HG03175 (cell line): ENCODE results near the gene TMEM203.
"Not testable (repeated sequence)": the region's sequence is repeated elsewhere in the genome, so short reads cannot be mapped to it uniquely, and the experiment has no call there.

Experiments used
- ATAC-seq: cut with Tn5 transposase; IDR thresholded peaks from one replicate; pipeline ENCODE4 v1.9.1; 2021; ENCODE audit warnings: mild to moderate bottlenecking, moderate library complexity; ENCODE audit not compliant: unreplicated experiment

The TMEM203 gene

DNA sequence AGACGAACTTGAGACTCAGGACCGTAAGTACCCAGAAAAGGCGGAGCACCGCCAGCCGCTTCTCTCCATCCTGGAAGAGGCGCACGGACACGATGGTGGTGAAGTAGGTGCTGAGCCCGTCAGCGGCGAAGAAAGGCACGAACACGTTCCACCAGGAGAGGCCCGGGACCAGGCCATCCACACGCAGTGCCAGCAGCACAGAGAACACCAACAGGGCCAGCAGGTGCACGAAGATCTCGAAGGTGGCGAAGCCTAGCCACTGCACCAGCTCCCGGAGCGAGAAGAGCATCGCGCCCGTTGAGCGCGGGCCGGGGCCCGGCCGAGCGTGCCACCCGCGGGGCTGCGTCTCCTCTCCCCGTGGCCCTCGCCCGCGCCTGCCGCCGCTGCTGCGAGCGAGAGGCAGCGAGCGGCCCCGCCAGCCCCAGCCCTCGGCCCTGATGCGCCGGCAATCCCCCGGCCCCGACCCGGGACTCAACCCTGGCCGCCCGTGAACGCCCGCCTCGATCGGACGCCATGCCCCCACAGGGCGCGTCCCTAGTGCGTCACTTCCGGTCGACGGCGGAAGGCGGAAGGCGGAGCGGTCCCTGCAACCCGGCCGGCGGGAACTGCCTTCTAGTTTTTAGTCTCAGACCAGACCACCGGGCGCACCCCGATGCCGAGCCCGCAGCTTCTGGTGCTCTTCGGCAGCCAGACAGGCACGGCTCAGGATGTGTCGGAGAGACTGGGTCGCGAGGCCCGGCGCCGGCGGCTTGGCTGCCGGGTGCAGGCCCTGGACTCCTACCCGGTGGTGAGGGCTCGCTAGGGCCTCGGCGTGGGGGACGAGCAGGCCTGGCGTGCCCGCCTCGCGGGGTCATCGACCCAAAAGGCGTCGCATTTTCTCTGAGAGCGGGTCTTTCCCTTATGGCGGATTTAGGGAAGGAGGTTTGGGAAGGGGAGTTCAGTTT lies at the start of gene TMEM203, which contains the start of gene NDOR1:
TMEM203 (minus strand) TSS at position 523 of the 944 bp plus-strand sequence; CDS start at position 289, 234 bp downstream.
NDOR1 (plus strand) TSS at position 575 of the 944 bp plus-strand sequence; CDS start at position 653, 78 bp downstream.
- ATAC-seq, result peak; percentile 52

- peak; percentile 77 for ATAC-seq
Observed at GRCh38 chr9:137254624-137255447, 49.4 kb upstream of the TMEM203 start, which contains the start of gene NELFB. TSS of gene NELFB (plus strand) at chr9:137255327.

DNA sequence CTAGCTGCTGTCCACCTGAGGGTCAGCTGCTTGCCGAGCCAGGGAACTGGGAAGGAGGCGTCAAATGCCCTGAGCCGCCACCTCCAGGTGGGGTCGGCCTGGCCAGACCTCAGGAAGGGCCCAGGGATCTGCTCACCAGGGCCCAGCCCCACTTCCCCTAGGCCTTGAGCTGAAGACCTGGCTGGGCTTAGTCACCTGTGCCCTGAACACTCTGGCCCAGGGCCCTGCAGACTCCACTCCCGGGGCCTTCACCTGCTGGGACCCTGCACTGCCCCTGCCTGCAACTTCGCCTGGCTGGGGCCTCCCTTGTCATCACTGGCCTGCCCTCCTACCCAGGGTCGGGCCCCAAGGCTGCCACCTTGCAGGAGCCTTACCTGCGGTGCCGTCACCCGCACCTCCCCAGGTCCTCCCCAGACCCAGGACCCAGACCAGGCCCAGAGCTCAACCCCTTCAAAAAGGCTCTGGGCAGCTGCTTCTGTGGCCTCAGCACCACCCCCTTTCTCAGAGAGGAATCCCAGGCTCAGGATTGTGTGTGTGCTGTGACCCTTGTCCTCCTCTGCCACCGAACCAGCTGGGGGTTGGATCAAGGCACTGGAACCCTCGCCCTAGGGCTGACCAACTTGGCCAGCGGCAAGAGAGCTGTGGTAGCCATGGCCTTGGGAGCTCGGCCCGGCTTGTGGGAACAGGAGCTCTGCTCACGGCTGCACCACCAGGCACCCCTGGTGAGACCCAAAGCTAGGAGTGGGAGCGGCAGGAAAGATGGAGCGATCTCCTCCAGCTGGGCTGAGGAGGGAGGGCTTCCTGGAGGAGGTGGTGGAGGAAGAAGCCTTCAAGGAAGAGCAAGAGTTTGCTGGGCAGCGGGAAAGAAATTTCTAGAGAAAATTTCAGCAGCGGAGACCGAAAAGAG lies 48.5 kb upstream of the TMEM203 start:
- no peak for ATAC-seq

DNA sequence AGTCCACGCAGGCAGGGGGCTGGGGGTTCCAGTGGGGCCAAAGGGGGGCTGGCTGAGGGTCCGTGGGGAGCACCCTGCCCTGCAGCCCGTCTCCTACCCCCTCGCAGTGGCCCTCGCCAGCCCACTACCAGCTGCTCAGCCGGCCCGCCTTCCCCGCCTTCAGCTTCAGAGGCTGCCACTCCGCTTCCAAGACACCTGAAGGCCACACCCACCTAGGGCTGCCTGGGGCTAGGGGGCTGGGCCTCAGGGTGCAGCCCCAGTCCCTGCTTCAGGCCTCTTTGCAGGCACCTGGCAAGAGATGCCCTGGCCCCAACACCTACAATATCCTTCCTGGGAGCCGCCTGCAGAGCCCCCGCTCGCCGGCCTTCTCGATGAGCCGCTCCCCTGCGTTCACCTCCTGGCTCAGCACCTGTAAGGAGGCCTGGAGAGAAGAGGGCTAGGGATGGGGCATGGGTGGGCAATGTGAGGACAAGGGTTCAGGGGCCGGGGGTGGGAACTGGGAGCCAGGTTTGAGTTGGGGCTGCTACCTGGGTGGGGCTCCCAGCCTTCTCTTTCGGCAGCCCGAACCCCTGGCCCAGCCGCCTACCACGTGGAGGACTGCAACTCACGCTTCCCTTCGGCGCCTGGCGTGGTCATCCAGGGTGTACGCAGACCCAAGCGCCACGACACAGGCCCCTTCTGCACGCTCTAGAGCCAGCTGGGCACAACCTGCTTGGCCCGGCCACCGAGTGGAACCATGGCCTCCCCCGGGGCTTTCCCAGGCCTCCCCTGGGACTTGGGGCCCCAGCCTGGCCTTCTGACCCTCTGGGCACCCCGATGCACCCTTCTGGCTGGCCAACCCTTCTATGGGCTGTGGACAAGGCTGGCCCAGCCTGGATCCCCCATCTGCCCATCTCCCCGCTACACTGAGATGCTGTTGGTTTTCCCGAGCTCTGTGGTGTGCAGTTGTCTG lies 47.4 kb upstream of the TMEM203 start:
- no peak for ATAC-seq

DNA sequence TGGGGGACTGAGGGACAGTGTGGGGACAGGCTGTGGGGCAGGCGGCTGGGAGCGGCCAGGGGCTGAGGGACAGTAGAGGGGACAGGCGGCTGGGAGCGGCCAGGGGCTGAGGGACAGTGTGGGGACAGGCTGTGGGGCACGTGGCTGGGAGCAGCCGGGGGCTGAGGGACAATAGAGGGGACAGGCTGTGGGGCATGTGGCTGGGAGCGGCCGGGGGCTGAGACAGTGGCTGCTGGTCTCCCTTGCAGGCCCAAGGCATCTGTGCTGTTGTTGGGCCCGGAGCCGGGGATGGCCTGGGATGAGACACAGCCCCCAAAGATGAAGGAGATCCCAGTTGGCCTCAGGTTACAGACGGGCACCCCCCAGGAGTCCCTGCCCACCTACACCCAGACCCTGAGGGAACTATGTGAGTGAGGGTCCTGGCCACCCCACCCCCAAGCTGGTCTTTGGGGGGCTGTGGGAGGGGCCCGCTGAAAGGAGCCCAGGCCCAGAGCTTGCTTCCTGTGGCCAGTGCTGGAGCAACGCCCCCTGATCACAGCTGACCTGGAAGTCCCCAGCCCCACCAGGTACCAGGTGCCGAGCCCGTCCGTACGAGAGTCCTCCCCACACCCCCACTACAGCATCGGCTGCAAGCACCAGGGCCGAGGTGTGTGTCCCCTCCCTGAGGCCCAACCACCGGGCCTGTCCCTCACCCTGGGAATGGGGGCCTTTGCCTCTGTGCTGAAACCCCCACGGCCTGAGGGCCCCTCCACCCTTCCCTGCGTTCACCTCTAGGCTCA lies 46.2 kb upstream of the TMEM203 start:
- ATAC-seq, result no peak

- no peak for ATAC-seq
Observed at GRCh38 chr9:137251194-137251461, 45.7 kb upstream of the TMEM203 start, which contains the start of gene STPG3. TSS of gene STPG3 (plus strand) at chr9:137251286. CDS start at chr9:137251287, 1 bp downstream.

DNA sequence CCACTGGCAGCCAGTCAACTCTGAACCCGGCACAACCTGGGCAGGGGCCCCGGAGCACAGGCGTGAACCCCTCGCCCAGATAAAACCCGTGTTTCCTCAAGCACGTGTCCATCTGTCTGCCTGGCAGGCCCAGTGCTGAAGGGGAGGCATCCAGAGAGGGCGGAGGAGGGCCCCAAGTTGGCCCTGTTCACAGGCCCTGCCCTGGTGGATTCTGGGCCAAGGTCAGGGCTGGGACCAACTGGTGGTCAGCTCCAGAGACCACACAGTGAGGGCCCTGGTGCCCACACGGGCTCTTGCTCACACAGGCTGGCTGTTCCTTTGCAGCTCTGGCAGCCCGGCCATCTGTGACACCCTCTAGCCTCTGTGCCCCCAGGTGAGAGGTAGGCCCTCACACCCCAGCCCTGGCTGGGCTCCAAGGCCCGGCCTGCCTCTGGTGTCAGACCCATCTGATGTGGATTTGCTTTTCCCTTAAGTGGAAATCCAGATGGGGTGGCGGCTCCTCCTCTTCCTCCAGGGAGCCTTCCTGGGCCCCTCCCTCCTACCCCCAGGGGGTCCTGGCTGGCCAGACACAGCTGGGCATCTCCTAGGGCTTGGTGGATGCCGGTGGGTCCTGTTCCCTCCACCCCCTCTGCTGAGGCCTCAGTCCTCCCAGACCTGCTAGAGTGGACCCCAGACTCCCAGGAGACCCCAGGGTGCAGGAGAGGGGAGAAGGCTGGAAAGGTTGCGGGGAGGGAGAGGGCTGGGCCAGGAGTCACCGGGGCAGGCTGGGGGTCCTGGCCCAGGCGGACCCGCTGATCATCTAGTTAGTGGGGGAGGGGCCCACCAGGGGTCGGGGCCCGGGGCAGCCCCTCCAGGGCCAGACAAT lies 45.1 kb upstream of the TMEM203 start:
- ATAC-seq, result no peak

DNA sequence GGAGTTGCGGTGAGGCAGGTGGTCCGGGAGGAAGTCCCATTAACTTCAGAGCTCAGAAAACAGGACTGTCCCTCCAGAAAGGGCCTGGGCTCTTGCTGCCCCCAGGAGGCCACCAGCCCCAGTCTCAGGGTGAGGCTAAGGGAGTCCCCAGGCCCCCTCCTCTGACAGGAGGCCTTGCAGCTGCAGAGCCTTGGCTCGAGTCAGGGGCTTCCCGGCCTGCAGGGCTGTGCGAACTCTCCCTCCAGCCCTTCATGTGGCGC lies 42.4 kb upstream of the TMEM203 start:
- ATAC-seq, result no peak

- ATAC-seq, result no peak
Observed at GRCh38 chr9:137247135-137247915, 41.9 kb upstream of the TMEM203 start.

GRCh38 chr9:137245450-137246421 lies 40.3 kb upstream of the TMEM203 start:
- no peak for ATAC-seq

- no peak for ATAC-seq
Observed at GRCh38 chr9:137244486-137245449, 39.3 kb upstream of the TMEM203 start.

DNA sequence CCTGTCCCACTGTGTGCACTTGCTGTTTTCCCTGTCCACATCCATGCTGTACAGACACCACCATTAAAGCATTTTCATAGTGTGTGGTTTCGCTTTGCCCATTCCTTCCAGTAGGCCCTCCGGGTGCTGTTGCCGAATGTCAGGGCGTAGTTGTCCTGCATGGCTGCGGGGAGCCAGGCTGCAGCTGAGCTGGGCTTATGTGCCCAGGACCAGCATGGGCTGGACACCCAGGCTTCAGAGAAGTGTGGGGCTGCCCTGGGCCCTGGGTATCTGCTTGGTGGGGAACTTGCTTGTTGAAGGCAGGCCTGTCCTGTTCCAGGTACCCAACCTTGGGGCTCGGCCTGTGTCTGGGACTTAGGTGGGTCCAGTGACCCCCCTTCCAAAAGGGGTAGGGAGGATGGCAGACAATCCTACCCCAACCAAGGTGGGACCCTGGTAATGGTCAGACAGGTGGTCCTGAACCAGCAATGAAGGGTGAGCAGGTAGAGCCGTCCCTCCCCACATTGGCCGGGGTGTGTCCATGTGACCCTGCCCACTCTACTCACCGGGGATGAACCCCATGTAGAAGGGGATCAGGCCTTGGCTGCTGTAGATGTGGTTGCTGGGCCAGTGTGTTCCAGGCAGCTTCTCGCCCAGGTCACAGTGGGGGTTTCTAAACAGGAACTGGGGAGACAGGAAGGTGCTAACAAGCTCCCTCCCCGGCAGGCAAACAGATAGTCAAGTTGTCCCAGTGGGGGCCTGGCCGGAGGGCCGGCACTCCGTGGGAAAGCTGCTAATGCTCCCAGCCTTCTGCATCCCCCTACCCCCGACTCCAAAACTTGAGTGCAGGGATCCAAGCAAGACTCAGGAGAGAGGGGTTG lies 38.4 kb upstream of the TMEM203 start:
- ATAC-seq, result no peak

GRCh38 chr9:137243266-137243625 lies 37.8 kb upstream of the TMEM203 start:
- not testable (repeated sequence) for ATAC-seq
